Chondrocyte (in vitro differentiated cells): ENCODE results near the gene CNKSR3. TPM values are rescaled to one million over a fixed set of nuclear protein-coding genes. Genes with fewer than 3 reads are reported as not detected.

Experiments
- DNase-seq: peaks from one replicate; pipeline ENCODE4 v3.0.0; 2021; ENCODE audit warnings: mixed read lengths, low spot score
- H3K27ac Mint-ChIP-seq: one replicate; pipeline ENCODE4 v1.8.0; 2021; ENCODE audit warnings: mild to moderate bottlenecking, moderate library complexity, mixed read lengths; ENCODE audit not compliant: unreplicated experiment
- H3K27me3 Mint-ChIP-seq: 2 replicates; pipeline ENCODE4 v1.8.0; 2021; ENCODE audit warnings: low read depth, mixed read lengths
- H3K36me3 Mint-ChIP-seq: 2 replicates; pipeline ENCODE4 v1.8.0; 2021; ENCODE audit warnings: low read depth, mixed read lengths
- H3K4me1 Mint-ChIP-seq: 2 replicates; pipeline ENCODE4 v1.8.0; 2021; ENCODE audit warnings: low read depth, mild to moderate bottlenecking, mixed read lengths
- H3K4me3 Mint-ChIP-seq: one replicate; pipeline ENCODE4 v1.8.0; 2021; ENCODE audit warnings: mild to moderate bottlenecking, moderate library complexity, mixed read lengths; ENCODE audit not compliant: unreplicated experiment
- H3K9me3 Mint-ChIP-seq: 2 replicates; pipeline ENCODE4 v1.8.0; 2021; ENCODE audit warnings: low read depth, mixed read lengths
- CTCF ChIP-seq: fragments of 200-600 bp; sonication (generic); IDR thresholded peaks from 2 replicates; pipeline ENCODE4 v1.5.0; 2021; ENCODE audit warnings: antibody characterized with exemption, mild to moderate bottlenecking, moderate library complexity
- total RNA-seq: library from RNA; stranded (reverse); gene quantifications from 3 replicates; pipeline ENCODE4 v1.2.1, GENCODE V29; 2021

CNKSR3 gene
- total RNA-seq, 1 donor from 2014 or later = 14.2 TPM

DNA sequence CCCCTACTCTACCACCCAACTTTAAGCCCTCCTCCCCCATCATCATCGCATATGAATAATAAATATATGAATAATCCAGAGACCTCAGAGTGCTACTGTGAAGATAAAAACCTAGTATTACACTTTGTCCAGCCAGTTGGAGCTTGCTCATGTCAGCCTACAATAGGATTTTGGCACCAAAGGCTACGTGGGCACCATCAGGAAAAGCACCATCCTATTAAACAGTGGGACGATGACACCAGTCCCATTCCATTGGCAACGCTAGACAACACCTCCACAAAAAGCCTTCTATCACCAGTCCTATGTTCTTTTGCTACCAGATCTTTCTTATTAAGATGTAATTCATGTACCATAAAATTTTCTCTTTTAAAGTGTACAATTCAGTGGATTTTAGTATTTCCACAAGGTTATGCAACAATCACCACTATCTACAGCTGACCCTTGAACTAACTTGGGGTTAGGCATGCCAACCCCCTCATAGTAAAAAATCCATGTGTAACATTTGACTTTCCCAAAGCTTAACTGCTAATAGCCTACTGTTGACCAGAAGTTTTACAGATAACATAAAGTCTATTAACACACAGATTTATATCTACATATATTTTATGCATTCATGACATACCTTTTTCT lies 41.1 kb downstream of the CNKSR3 start:
- no peak overlapping the region for H3K4me3 Mint-ChIP-seq
- peaks cover 6% of the 10 kb centered on the region for H3K9me3 Mint-ChIP-seq
- H3K4me1 Mint-ChIP-seq = peaks cover 23% of the 10 kb centered on the region
- no peak overlapping the region for H3K27ac Mint-ChIP-seq
- H3K36me3 Mint-ChIP-seq = no peaks in the 10 kb centered on the region
- no peak for DNase-seq
- no peak for TF ChIP-seq CTCF
- no peaks in the 10 kb centered on the region for H3K27me3 Mint-ChIP-seq

- H3K9me3 Mint-ChIP-seq = peaks cover 6% of the 10 kb centered on the region
- no peak for TF ChIP-seq CTCF
- no peak overlapping the region for H3K4me3 Mint-ChIP-seq
- DNase-seq = no peak
- no peaks in the 10 kb centered on the region for H3K36me3 Mint-ChIP-seq
- no peak overlapping the region for H3K27ac Mint-ChIP-seq
- peaks cover 18% of the 10 kb centered on the region for H3K4me1 Mint-ChIP-seq
- H3K27me3 Mint-ChIP-seq = no peaks in the 10 kb centered on the region
These were observed 41.7 kb downstream of the CNKSR3 start for GRCh38 chr6:154468760-154469159.

DNA sequence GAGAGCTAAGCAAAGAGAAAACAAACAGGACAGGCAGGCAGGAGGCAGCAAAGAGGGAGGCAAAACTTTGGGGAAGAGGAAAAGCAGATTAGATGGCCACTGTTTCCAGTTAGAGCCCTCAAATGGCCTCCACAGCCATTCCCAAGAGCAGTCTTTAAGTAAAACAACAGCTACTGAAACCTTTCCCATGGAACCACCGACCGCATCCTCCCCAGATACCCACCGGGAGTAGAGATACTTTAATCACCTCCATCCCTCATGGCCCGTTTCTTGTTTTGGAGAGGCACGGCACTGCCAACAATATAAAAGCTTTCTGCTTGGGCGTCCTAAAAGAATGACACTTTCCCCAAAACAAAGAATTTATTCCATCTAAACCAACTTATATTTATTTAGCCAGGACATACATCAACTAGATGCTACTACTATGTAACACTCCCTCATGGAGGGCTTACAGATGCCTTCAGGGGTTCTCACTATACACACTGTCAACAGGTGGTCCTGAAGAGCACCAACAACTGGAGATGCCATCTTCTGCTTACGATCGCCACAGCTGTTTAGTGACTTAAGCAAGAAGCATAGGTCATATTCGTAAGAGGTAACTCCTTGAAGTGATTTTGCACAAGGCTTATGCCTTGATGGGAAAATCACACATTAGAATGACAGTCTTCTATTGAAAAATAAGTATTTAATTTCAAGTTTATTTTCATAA lies 43.4 kb downstream of the CNKSR3 start:
- DNase-seq = no peak
- no peaks in the 10 kb centered on the region for H3K36me3 Mint-ChIP-seq
- H3K4me1 Mint-ChIP-seq = peaks cover 15% of the 10 kb centered on the region
- H3K4me3 Mint-ChIP-seq = no peak overlapping the region
- peaks cover 6% of the 10 kb centered on the region for H3K9me3 Mint-ChIP-seq
- no peaks in the 10 kb centered on the region for H3K27me3 Mint-ChIP-seq
- no peak overlapping the region for H3K27ac Mint-ChIP-seq
- no peak for TF ChIP-seq CTCF

GRCh38 chr6:154466139-154466538 lies 44.3 kb downstream of the CNKSR3 start:
- no peaks in the 10 kb centered on the region for H3K36me3 Mint-ChIP-seq
- DNase-seq = no peak
- no peak overlapping the region for H3K4me3 Mint-ChIP-seq
- no peaks in the 10 kb centered on the region for H3K27me3 Mint-ChIP-seq
- peaks cover 8% of the 10 kb centered on the region for H3K4me1 Mint-ChIP-seq
- no peak overlapping the region for H3K27ac Mint-ChIP-seq
- H3K9me3 Mint-ChIP-seq = peaks cover 6% of the 10 kb centered on the region
- no peak for TF ChIP-seq CTCF

DNA sequence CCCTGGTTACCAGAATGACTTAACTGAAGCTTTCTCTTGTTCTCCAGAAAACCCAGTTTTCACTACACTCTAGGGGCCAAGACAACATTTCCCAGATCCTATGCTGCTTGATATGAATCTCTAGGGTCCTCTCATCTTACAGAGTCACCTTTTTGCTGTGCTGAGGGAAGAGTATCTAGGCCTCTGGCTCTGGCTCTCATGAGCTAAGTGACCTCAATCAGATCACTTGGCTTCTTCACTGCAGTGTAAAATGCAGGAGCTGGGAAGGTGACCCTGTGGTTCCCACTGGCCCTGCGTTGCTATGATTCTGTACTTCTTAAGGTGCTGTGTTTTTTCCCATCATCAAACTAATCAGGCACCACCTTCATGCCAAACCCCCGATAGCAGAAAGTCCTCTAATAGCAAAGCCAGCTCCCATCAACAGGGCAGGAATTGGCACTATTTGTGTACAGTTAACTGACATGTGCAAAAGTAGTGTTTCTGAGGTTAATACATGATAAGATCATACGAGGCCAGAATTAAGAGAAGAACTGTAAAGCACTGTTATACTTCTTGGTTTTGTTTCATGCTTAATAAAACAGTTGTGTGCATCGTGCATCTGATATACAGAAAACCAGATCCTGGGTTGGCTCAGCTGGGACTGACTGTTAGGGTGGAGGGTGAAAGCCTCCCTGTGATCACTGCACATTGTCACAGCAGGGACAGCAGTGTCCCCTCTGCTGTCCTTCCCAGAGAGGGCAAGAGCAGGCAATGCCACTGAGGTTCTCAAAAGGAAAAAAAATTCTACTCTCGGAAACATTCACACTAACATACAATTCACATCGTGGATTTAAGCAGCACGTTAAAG lies 46.7 kb downstream of the CNKSR3 start:
- Mint-ChIP-seq H3K9me3 (no peaks in the 10 kb centered on the region), H3K27ac (no peak overlapping the region), H3K4me1 (peaks cover 30% of the 10 kb centered on the region), H3K4me3 (no peak overlapping the region), H3K27me3 (no peaks in the 10 kb centered on the region), H3K36me3 (no peaks in the 10 kb centered on the region)
- TF ChIP-seq CTCF = no peak
- no peak for DNase-seq
